Activated naive CD4-positive, alpha-beta T cell treated with anti-CD3 and anti-CD28 coated beads, Interleukin-2, amount 10 ng/mL, durations not matched to agents 5 hours and 36 hours (primary cell): ENCODE measurements around the gene NPDC1. TPM values are rescaled to one million over a fixed set of nuclear protein-coding genes. Genes with fewer than 3 reads are reported as not detected.

ENCODE experiments used
- total RNA-seq, 2 experiments: library from RNA; stranded (reverse); gene quantifications; one replicate each; pipeline ENCODE4 v1.2.3, GENCODE V29; 2021

Gene NPDC1, protein sequence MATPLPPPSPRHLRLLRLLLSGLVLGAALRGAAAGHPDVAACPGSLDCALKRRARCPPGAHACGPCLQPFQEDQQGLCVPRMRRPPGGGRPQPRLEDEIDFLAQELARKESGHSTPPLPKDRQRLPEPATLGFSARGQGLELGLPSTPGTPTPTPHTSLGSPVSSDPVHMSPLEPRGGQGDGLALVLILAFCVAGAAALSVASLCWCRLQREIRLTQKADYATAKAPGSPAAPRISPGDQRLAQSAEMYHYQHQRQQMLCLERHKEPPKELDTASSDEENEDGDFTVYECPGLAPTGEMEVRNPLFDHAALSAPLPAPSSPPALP
- 10 to 100 TPM; 79.2 to 82.7 TPM for total RNA-seq

DNA sequence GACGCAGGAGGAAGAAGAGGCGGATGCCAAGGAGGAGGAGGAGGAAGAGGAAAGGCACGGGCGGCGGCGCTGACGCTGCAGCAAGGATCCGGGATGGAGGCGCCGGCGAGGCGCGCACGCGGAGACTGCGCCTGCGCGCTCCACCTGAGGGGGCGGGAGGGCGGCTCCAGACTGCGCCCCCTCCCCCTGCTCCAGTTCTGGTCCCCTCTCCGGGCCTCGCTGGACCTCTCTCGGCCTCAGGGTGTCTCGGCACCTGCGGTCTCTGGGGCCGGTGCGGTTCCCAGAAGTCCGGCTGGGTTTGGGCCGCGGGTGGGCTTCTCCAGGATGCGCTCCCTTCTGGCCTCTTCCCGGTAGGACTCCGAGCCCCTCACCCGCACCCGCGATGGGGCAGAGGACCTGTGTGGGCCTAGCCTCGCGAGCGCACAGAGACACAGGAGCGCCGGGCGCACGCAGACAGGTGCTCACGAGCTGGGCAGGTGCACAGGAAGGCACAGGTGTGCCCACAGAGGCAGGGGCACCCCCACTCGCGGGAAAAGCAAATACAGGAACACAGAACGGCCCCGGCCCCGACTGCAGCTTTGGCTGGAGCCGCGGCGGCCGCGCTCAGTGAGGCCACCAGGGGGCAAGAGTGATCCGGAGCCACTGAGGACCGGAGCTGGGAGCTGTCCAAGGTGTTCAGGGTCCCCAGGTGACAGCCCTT lies at the start of gene NPDC1:
Gene NPDC1 (minus strand): TSS at position 90 of the 700 bp plus-strand sequence. CDS start 188 bp downstream, outside the sequence.

DNA sequence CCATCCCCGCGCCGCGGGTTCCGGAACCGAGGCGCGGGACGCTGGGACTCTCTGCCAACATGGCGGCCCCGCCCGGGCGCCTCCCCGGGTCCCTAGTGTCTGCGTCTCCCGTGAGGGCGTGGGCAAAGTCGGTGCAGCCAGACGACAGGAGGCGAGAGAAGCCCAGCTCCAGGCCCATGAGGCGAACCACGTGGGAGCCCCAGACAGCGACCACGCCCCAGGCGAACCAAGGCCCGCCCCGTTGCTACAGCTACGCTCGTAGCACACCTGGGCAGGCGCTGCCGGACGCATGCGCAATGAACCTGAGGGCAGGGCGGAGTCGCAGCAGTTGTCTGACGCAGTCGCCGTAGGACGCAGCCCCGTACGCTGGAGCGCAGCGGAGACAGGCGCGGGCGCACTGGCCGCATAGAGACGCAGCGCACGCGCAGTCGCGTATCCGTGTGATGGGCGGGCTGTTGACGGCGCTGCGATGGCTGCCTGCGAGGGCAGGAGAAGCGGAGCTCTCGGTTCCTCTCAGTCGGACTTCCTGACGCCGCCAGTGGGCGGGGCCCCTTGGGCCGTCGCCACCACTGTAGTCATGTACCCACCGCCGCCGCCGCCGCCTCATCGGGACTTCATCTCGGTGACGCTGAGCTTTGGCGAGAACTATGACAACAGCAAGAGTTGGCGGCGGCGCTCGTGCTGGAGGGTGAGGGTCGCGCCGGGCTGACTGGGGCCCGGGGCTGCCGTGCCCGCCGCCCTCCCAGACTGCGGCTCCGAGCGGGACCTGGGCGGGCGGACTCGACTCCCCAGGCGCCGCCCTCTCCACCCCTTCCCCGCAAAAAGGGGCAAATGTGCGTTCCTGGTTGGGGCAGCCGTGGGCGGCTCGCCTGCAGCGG lies 40.8 kb upstream of the NPDC1 start, which contains the start of gene MAN1B1:
Gene MAN1B1 (plus strand): TSS at position 455 of the 878 bp plus-strand sequence. CDS start 15 bp downstream, at position 470.

DNA sequence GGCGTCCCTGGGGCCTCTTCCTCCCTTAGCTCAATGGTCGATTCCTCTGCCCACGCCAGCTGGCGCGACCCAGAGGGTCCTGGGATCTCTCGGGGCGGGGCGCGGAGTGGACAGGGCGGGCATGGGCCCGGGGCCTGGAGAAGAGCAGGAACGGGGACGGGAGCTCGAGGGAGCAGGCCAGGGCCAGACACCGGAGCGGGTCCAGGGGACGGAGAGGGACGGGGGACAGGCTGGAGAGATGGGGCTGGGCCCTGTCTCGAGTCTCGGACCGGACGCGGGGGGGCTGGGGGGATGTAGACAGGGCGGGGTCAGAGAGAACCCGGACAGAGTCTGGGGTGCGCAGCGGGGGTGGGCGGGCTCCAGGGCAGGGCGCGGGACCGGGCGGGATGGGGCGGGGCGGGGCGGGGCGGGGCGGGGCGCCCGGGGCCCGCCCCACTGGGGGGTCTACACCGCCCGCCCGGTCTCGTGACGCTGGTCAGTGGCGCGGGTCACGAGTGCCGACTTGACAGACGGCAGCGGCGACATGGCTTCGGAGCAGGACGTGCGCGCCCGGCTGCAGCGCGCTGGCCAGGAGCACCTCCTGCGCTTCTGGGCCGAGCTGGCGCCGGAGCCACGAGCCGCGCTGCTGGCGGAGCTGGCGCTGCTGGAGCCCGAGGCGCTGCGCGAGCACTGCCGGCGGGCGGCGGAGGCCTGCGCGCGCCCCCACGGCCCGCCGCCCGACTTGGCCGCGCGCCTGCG lies 31.2 kb upstream of the NPDC1 start, which contains the start of gene UAP1L1:
Gene UAP1L1 (plus strand): TSS at position 508 of the 738 bp plus-strand sequence. CDS start 16 bp downstream, at position 524.

DNA sequence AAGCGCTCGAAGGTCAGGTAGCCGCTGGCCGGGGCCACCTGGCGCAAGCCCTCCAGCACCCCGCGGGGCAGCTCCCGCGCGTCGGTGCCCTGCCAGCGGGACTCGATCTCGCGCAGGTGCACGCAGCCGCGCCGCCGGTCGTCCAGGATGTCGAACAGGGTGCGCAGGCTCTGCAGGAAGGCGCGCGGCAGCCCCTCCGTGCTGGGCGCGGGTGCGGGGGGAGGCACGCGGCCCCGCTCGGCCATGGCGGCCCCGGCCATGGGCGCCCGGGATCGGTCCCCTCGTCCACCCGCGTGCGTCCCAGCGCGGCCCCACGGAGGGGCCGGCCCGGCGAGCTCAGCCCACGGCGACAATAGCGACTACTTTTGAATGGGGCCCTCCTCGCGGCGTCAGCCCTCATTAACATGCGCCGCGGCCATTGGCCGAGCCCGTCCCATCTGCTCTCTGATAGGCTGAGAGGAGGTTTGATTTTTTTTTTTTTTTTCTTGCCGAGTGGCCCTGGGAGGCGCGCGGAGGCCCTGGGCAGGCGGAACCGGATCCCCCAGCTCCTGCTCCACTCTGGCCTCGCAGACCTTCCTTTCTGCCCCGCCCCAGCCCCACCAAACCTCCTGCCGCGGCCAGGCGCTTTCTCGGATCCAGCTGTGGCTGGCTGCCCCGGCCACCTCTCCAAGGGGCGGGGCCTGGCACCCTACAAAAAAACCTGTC lies 24.4 kb upstream of the NPDC1 start, which contains the start of gene SAPCD2:
Gene SAPCD2 (minus strand): TSS at position 357 of the 705 bp plus-strand sequence. CDS start 97 bp downstream, at position 260.

DNA sequence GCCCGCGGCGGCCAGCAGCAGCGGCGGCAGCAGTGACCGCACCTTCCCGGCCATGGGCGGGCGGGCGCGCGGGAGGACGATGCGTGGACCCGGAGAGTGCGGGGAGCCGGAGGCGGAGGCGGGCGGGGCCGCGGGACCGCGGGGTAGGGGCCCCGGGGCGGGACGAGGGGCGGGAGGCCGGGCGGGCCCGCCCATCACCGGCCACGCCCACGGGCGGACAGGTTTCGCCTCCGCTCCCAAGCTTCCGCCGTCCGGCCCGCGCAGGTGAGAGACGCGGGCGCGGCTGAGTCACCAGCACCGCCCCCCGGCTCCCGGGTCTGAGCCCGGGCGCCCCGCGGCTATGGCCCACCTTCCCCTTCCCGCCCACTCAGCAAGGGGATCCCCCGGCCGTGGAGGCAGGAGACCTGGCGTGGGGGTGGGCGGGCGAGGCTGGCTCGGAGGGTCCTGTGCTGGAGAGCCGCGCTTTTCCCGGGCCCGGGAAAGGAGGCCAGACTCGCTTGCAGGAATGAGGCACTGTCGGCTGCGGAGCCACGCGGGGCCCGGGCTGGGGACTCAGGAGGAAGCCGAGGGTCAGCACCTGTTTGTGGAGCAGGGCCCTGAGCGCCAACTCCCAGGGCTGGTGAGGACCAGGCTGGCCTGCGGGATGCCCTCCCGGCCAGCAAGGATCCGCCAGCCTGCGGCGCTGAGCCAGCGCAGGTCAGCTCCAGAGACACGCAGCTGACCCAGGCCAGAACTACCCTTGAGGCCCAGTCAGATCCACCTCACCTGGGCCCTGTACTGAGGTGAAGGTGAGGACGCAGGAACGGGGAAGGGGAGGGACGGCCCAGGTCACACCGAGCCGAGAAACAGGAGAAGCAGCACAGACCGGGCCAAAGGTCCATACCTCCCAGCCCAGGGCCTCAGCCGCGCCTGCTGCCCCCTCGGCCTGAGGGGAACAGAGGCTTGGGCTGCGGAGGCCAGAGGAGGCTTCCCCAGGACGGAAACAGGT lies 8.3 kb upstream of the NPDC1 start, which contains the start of gene ENTPD2:
Gene ENTPD2 (minus strand): TSS at position 118 of the 988 bp plus-strand sequence. CDS start 64 bp downstream, at position 54.

DNA sequence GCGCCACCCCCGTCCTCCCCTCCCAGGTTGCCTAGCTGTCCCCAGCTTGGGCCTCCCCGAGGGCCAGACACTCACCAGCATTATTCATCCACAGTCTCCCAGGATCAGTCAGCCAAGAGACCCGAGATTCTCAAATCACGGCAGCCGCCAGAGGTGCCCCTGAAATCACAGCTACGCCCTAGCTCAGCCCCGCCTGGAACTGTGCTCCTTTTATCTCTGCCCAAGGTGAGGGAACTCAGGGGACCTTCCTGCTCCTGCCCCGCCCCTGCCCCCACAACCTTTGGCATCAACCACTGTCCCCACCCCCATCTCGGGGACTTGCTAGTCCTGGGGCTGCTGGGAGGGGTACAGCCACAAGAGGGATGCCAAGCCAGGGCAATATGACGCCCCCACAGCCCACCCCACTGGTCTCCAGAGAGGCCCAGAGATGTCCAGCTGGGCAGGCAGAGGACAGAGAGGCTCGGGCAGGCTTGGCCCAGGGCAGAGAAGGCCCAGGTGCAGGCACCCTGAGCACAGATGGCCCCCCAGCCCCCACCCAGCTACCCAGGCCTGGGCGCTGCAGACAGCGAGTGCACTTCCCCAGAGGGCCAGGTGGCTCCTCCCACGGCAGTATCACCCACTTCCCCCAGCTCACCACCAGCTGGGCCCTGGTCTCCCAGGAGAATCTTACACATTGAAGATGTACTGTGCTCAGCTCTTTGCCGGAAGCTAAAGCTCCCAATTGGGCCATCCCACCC lies 13.9 kb downstream of the NPDC1 start, which contains the start of gene FUT7:
Gene FUT7 (minus strand): TSS at position 185 of the 737 bp plus-strand sequence. CDS start 97 bp downstream, at position 88.

DNA sequence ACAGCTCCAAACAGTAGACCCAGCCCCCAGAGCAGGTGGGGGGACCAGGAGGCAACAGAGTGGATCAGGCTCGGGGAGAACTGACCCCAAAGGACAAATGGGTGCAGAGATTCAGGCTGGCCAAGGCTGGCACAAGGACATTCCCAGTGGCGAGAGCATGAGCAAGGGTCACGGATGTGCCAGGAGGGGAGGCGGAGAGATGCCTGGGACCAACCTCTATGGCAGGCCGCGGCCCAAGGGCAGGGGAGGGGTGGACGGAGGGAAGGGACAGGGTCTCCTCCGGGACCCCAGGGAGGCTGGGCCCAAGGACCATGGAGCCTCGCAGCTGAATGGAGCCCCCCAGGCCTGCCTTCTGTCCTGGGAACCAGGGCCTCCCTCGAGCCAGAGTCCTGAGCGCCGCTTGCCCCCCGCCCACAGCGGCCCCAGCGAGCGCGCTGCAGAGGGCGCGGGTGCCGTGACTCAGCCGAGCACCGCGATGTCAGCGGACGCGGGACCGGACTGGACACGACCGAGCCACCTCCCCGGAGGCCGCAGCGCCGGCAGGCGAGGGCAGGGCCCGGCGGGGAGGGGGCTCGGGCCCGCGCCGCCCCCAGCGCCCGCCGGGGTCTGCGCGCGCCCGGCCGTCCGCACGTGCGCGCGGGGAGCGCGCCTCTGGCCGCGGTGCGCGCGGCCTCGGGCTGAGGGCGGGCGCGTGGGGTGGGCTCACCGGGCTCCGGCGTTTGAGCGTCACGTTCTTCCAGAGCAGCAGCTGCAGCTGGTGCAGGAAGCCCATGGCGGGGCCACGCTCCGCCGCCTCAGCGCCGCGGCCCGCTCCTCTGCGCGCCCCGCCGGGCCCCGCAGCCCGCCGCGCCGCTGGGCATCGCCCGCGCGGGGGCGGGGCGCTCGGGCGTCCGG lies 18.4 kb downstream of the NPDC1 start, which contains the start of gene ABCA2:
Gene ABCA2 (minus strand): TSS at position 869 of the 894 bp plus-strand sequence. CDS start 97 bp downstream, at position 772.

DNA sequence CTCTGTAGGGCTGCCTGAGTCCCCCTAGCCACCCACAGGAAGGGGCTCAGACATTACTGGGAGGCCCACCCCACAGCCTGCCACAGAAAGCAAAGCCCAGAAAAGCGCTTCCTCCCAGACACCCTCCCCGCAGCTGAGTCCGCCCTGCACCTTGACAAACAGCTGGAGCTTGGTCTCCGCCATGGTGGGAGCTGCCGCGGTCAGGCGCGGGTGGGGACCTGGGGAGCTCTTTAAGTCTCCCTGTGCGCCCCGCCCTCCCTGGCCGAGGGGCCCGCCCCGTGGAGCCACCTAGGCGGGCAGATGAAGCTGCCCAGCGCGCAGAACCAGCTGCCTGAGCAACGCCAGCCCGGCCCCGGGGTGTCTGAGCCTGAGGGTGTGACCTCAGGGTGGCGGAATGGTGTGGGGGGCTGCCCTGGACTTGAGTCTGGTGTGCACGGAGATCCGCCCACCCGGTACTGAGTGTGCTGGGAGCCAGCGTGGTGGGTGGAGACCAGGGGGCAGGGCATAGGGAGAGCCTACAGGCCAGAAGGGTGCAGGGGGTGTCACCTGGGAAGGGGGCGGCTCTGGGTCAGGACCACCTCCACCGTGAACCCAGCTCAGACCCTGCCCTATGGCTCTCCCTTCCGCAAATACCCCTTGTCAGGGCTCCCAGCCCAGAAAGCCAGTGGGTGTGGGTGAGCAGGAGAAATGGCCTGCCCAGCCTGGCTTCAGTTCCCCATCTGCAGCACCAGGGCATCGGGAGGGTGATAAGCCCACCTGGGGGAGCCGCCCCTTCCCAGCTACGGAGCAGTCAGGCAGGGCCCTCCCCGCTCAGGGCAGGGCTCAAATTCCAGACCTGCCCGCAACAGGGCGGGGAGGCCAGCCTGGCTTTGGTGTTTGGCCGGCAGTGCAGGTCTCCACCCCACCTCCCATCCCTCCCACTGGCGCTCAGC lies 49.4 kb downstream of the NPDC1 start, which contains the start of gene CLIC3:
Gene CLIC3 (minus strand): TSS at position 208 of the 932 bp plus-strand sequence. CDS start 25 bp downstream, at position 183.

DNA sequence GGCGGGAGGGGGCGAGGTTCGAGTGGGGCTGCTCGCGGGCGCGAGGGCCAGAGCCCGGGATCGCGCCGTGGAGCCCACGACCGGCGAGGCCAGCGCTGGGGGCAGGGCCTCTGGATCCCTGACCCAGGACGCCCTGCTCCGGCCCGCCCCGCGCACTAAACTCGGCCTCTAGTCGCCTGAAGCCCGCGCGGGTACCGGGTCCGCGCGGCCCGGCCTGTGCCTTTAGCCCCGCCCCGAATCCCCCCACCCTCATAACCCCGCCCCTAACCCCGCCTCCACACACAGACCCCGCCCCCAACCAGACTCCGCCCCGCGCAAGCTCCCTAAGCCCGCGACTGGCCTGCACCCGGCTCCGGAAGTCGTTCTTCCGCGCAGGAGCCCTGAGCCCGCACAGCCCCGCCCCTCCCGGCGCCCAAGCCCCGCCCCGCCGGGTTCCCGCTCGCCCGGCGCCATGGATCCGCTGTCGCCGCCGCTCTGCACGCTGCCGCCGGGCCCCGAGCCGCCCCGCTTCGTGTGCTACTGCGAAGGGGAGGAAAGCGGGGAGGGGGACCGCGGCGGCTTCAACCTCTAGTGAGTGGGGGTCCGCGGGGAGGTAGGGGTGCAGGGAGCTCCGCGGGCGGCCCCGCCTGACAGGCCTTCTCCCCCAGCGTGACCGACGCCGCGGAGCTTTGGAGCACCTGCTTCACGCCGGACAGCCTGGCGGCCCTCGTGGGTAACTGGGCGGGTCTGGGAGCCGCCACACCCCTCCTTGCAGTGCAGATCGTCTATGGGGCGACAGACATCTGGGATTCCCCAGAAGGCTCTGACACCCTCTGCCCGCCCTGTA lies 53.8 kb downstream of the NPDC1 start, which contains the start of gene PAXX:
Gene PAXX (plus strand): TSS at position 430 of the 826 bp plus-strand sequence. CDS start 22 bp downstream, at position 452.

Other genes with a start within 250 kb of the NPDC1 start
- under 1 TPM; 0.46 to 0.76 TPM for gene CCDC183, start 249.8 kb downstream of the NPDC1 start, total RNA-seq
- 10 to 100 TPM; 89.0 to 92.1 TPM for gene RABL6, start 238.2 kb downstream of the NPDC1 start, total RNA-seq
- gene AJM1, start 203.7 kb downstream of the NPDC1 start, total RNA-seq: 1 to 10 TPM; 5.6 to 5.9 TPM
- gene PHPT1, start 196.8 kb downstream of the NPDC1 start, total RNA-seq: 10 to 100 TPM; 86.7 to 87.5 TPM
- 10 to 100 TPM; 13.4 to 14.6 TPM for gene MAMDC4, start 193.8 kb downstream of the NPDC1 start, total RNA-seq
- 100 to 1,000 TPM; 316 to 330 TPM for gene EDF1, start 179.9 kb downstream of the NPDC1 start, total RNA-seq
- 10 to 100 TPM; 35.4 to 41.7 TPM for gene TRAF2, start 159.7 kb downstream of the NPDC1 start, total RNA-seq
- gene FBXW5, start 101.4 kb downstream of the NPDC1 start, total RNA-seq: 100 to 1,000 TPM; 104 to 108 TPM
- 1 to 10 TPM in 1 of 2 experiments, under 1 TPM in 1; 0.98 to 1.2 TPM for gene C8G, start 100.9 kb downstream of the NPDC1 start, total RNA-seq
- 1 to 10 TPM; 2.4 to 2.8 TPM for gene LCN12, start 93.9 kb downstream of the NPDC1 start, total RNA-seq
- 10 to 100 TPM; 13.2 to 17.8 TPM for gene PTGDS, start 68.7 kb downstream of the NPDC1 start, total RNA-seq
- under 1 TPM; 0.58 to 0.60 TPM for gene LCNL1, start 63.2 kb downstream of the NPDC1 start, total RNA-seq
- gene PAXX, start 53.8 kb downstream of the NPDC1 start, total RNA-seq: 10 to 100 TPM; 69.6 to 74.6 TPM
- gene CLIC3, start 49.6 kb downstream of the NPDC1 start, total RNA-seq: 1 to 10 TPM; 4.5 to 4.6 TPM
- gene ABCA2, start 17.9 kb downstream of the NPDC1 start, total RNA-seq: 10 to 100 TPM; 41.1 to 42.6 TPM
- 1 to 10 TPM; 1.7 to 2.4 TPM for gene FUT7, start 14.1 kb downstream of the NPDC1 start, total RNA-seq
- under 1 TPM; 0.25 to 0.36 TPM for gene ENTPD2, start 7.9 kb upstream of the NPDC1 start, total RNA-seq
- gene SAPCD2, start 24.4 kb upstream of the NPDC1 start, total RNA-seq: 10 to 100 TPM; 24.5 to 25.2 TPM
- gene UAP1L1, start 31.3 kb upstream of the NPDC1 start, total RNA-seq: 10 to 100 TPM; 38.3 to 40.2 TPM
- 10 to 100 TPM; 56.7 to 57.8 TPM for gene MAN1B1, start 40.8 kb upstream of the NPDC1 start, total RNA-seq
- gene DPP7, start 68.6 kb upstream of the NPDC1 start, total RNA-seq: 100 to 1,000 TPM; 276 to 289 TPM
- gene GRIN1, start 93.0 kb upstream of the NPDC1 start, total RNA-seq: not detected
- not detected for gene LRRC26, start 123.9 kb upstream of the NPDC1 start, total RNA-seq
- gene TMEM210, start 125.9 kb upstream of the NPDC1 start, total RNA-seq: not detected
- 10 to 100 TPM; 62.9 to 65.5 TPM for gene ANAPC2, start 142.4 kb upstream of the NPDC1 start, total RNA-seq
- gene SSNA1, start 142.5 kb upstream of the NPDC1 start, total RNA-seq: 10 to 100 TPM; 67.9 to 68.4 TPM
- 1 to 10 TPM; 9.2 to 9.7 TPM for gene TPRN, start 154.6 kb upstream of the NPDC1 start, total RNA-seq
- gene TMEM203, start 159.5 kb upstream of the NPDC1 start, total RNA-seq: 10 to 100 TPM; 27.6 to 29.7 TPM
- gene NDOR1, start 159.5 kb upstream of the NPDC1 start, total RNA-seq: 10 to 100 TPM; 25.2 to 30.8 TPM
- gene RNF208, start 176.1 kb upstream of the NPDC1 start, total RNA-seq: 1 to 10 TPM; 5.0 TPM
- under 1 TPM; 0.36 to 0.40 TPM for gene CYSRT1, start 179.0 kb upstream of the NPDC1 start, total RNA-seq
- not detected for gene RNF224, start 181.3 kb upstream of the NPDC1 start, total RNA-seq
- gene SLC34A3, start 184.7 kb upstream of the NPDC1 start, total RNA-seq: not detected
- gene TUBB4B, start 195.1 kb upstream of the NPDC1 start, total RNA-seq: 100 to 1,000 TPM; 242 to 246 TPM
- not detected for gene STPG3, start 205.1 kb upstream of the NPDC1 start, total RNA-seq
- gene NELFB, start 209.2 kb upstream of the NPDC1 start, total RNA-seq: 10 to 100 TPM; 52.9 to 54.9 TPM
- 1 to 10 TPM; 8.6 to 8.8 TPM for gene TOR4A, start 231.5 kb upstream of the NPDC1 start, total RNA-seq